ENCODE measurements around the gene UFL1. TPM values are rescaled to one million over a fixed set of nuclear protein-coding genes. Genes with fewer than 3 reads are reported as not detected.

UFL1 gene
- polyA plus RNA-seq, 1 donor from 2014 or later, result 20.6 TPM

- TF ChIP-seq EP300 (conservative IDR thresholded peaks at IDR 0.05; ENCODE audit: poor library complexity, severe bottlenecking), result no peak
- no peak for TF ChIP-seq POLR2AphosphoS5 (IDR thresholded peaks at IDR 0.05)
- no peak for TF ChIP-seq SMC3 (conservative IDR thresholded peaks at IDR 0.05; ENCODE audit: poor library complexity)
- no peak for TF ChIP-seq EZH2 (IDR thresholded peaks at IDR 0.05; ENCODE audit: borderline replicate concordance, insufficient read depth, low read length, poor library complexity, severe bottlenecking)
- Histone ChIP-seq H2AFZ (ENCODE audit: low read depth, low read length) (no peak overlapping the region), H3K27ac (ENCODE audit: low read length) (no peak overlapping the region), H3K9ac (ENCODE audit: low read length) (no peak overlapping the region), H4K20me1 (ENCODE audit: insufficient read depth) (no peaks in the 10 kb centered on the region), H3F3A (ENCODE audit: insufficient read depth, low read length, poor library complexity, severe bottlenecking) (no peaks in the 10 kb centered on the region), H3K79me2 (replicated peaks; ENCODE audit: insufficient read depth, low read length) (no peaks in the 10 kb centered on the region), H3K9me3 (ENCODE audit: low read length) (no peaks in the 10 kb centered on the region), H3K4me3 (ENCODE audit: low read length) (no peak overlapping the region), H3K36me3 (ENCODE audit: insufficient read depth, low read length) (no peaks in the 10 kb centered on the region), H3K4me2 (ENCODE audit: low read length) (no peak overlapping the region), H3K27me3 (ENCODE audit: insufficient read depth, low read depth, low read length) (no peaks in the 10 kb centered on the region), H3K9me2 (ENCODE audit: insufficient read depth, low read length) (no peaks in the 10 kb centered on the region)
These were observed 42.9 kb upstream of the UFL1 start for GRCh38 chr6:96478695-96479094.

GRCh38 chr6:96491926-96492325 is 29.7 kb upstream of the UFL1 start:
- Histone ChIP-seq H3K9ac (ENCODE audit: low read length) (no peak overlapping the region), H3K9me3 (ENCODE audit: low read length) (no peaks in the 10 kb centered on the region), H3K36me3 (ENCODE audit: insufficient read depth, low read length) (no peaks in the 10 kb centered on the region), H2AFZ (ENCODE audit: low read depth, low read length) (no peak overlapping the region), H3F3A (ENCODE audit: insufficient read depth, low read length, poor library complexity, severe bottlenecking) (no peaks in the 10 kb centered on the region), H3K79me2 (replicated peaks; ENCODE audit: insufficient read depth, low read length) (no peaks in the 10 kb centered on the region), H3K9me2 (ENCODE audit: insufficient read depth, low read length) (no peaks in the 10 kb centered on the region), H4K20me1 (ENCODE audit: insufficient read depth) (no peaks in the 10 kb centered on the region), H3K27ac (ENCODE audit: low read length) (no peak overlapping the region), H3K4me3 (ENCODE audit: low read length) (no peak overlapping the region), H3K27me3 (ENCODE audit: insufficient read depth, low read depth, low read length) (no peaks in the 10 kb centered on the region), H3K4me2 (ENCODE audit: low read length) (no peak overlapping the region)
- no peak for TF ChIP-seq EP300 (conservative IDR thresholded peaks at IDR 0.05; ENCODE audit: poor library complexity, severe bottlenecking)
- TF ChIP-seq TAF1 (IDR thresholded peaks at IDR 0.05; ENCODE audit: low read depth), result no peak
- no peak for TF ChIP-seq REST (IDR thresholded peaks at IDR 0.05; ENCODE audit: borderline replicate concordance)
- TF ChIP-seq POLR2AphosphoS5 (IDR thresholded peaks at IDR 0.05), result no peak
- no peak for TF ChIP-seq MXI1 (conservative IDR thresholded peaks at IDR 0.05; ENCODE audit: poor library complexity, severe bottlenecking)
- TF ChIP-seq RAD21 (conservative IDR thresholded peaks at IDR 0.05), result no peak

GRCh38 chr6:96499781-96500180 is 21.8 kb upstream of the UFL1 start:
- no peaks in the 10 kb centered on the region for H3K9me3 ChIP-seq (ENCODE audit: low read length)
- H3K79me2 ChIP-seq (replicated peaks; ENCODE audit: insufficient read depth, low read length), result no peaks in the 10 kb centered on the region
- TF ChIP-seq EP300 (conservative IDR thresholded peaks at IDR 0.05; ENCODE audit: poor library complexity, severe bottlenecking), result no peak
- TF ChIP-seq RAD21 (conservative IDR thresholded peaks at IDR 0.05), result no peak
- TF ChIP-seq REST (IDR thresholded peaks at IDR 0.05; ENCODE audit: borderline replicate concordance), result no peak
- no peak for TF ChIP-seq MXI1 (conservative IDR thresholded peaks at IDR 0.05; ENCODE audit: poor library complexity, severe bottlenecking)
- no peak for TF ChIP-seq EZH2 (IDR thresholded peaks at IDR 0.05; ENCODE audit: borderline replicate concordance, insufficient read depth, low read length, poor library complexity, severe bottlenecking)
- no peak for TF ChIP-seq TAF1 (IDR thresholded peaks at IDR 0.05; ENCODE audit: low read depth)
- TF ChIP-seq POLR2AphosphoS5 (IDR thresholded peaks at IDR 0.05), result no peak
- TF ChIP-seq CTCF (IDR thresholded peaks at IDR 0.05; ENCODE audit: poor library complexity, severe bottlenecking), result no peak
- TF ChIP-seq SMC3 (conservative IDR thresholded peaks at IDR 0.05; ENCODE audit: poor library complexity), result no peak
- no peak overlapping the region for H3K4me3 ChIP-seq (ENCODE audit: low read length)
- H4K20me1 ChIP-seq (ENCODE audit: insufficient read depth), result no peaks in the 10 kb centered on the region
- H3K36me3 ChIP-seq (ENCODE audit: insufficient read depth, low read length), result no peaks in the 10 kb centered on the region
- no peaks in the 10 kb centered on the region for H3K27me3 ChIP-seq (ENCODE audit: insufficient read depth, low read depth, low read length)
- H3K9me2 ChIP-seq (ENCODE audit: insufficient read depth, low read length), result no peaks in the 10 kb centered on the region
- H3F3A ChIP-seq (ENCODE audit: insufficient read depth, low read length, poor library complexity, severe bottlenecking), result no peaks in the 10 kb centered on the region
- H2AFZ ChIP-seq (ENCODE audit: low read depth, low read length), result no peak overlapping the region
- no peak overlapping the region for H3K9ac ChIP-seq (ENCODE audit: low read length)
- no peak overlapping the region for H3K4me2 ChIP-seq (ENCODE audit: low read length)
- no peak overlapping the region for H3K27ac ChIP-seq (ENCODE audit: low read length)
